IPS DF 4.7 (cell line): ENCODE results near the gene CAMK2N2.

Source experiments
- DNase-seq: peaks from one replicate; pipeline ENCODE4 v3.0.0-alpha.2; 2013; ENCODE audit warnings: low spot score; ENCODE audit errors: extremely low read depth

Gene CAMK2N2

GRCh38 chr3:184240384-184241140 is 20.8 kb downstream of the CAMK2N2 start:
- DNase-seq = no peak

- DNase-seq = no peak
These were observed 21.6 kb downstream of the CAMK2N2 start for GRCh38 chr3:184239708-184240107.

- no peak for DNase-seq
These were observed 22.1 kb downstream of the CAMK2N2 start for GRCh38 chr3:184239221-184239620.

- no peak for DNase-seq
These were observed 23.0 kb downstream of the CAMK2N2 start for GRCh38 chr3:184238246-184238818.

GRCh38 chr3:184237807-184238206 is 23.5 kb downstream of the CAMK2N2 start:
- no peak for DNase-seq

GRCh38 chr3:184237211-184237610 is 24.1 kb downstream of the CAMK2N2 start:
- DNase-seq = no peak

GRCh38 chr3:184236636-184237035 is 24.7 kb downstream of the CAMK2N2 start:
- no peak for DNase-seq

GRCh38 chr3:184236033-184236410 is 25.3 kb downstream of the CAMK2N2 start:
- no peak for DNase-seq

GRCh38 chr3:184235381-184236032 is 25.8 kb downstream of the CAMK2N2 start:
- no peak for DNase-seq

- no peak for DNase-seq
These were observed 26.5 kb downstream of the CAMK2N2 start for GRCh38 chr3:184234671-184235380.

- no peak for DNase-seq
These were observed 27.1 kb downstream of the CAMK2N2 start for GRCh38 chr3:184234224-184234623.

- DNase-seq = no peak
These were observed 28.1 kb downstream of the CAMK2N2 start for GRCh38 chr3:184233127-184233843.

- DNase-seq = no peak
These were observed 29.7 kb downstream of the CAMK2N2 start for GRCh38 chr3:184231671-184232070.

GRCh38 chr3:184230603-184231528 is 30.5 kb downstream of the CAMK2N2 start:
- no peak for DNase-seq

- no peak for DNase-seq
These were observed 31.2 kb downstream of the CAMK2N2 start for GRCh38 chr3:184230081-184230602.

GRCh38 chr3:184229394-184230080 is 31.8 kb downstream of the CAMK2N2 start, which contains the start of gene VWA5B2:
TSS of gene VWA5B2 (plus strand) at chr3:184229585. CDS start at chr3:184230529, 944 bp downstream.
- no peak for DNase-seq

GRCh38 chr3:184228376-184229137 is 32.8 kb downstream of the CAMK2N2 start:
- DNase-seq = no peak

- no peak for DNase-seq
These were observed 33.8 kb downstream of the CAMK2N2 start for GRCh38 chr3:184227481-184227935.
